ENCODE results near the gene FOLR2.

Gene FOLR2

DNA sequence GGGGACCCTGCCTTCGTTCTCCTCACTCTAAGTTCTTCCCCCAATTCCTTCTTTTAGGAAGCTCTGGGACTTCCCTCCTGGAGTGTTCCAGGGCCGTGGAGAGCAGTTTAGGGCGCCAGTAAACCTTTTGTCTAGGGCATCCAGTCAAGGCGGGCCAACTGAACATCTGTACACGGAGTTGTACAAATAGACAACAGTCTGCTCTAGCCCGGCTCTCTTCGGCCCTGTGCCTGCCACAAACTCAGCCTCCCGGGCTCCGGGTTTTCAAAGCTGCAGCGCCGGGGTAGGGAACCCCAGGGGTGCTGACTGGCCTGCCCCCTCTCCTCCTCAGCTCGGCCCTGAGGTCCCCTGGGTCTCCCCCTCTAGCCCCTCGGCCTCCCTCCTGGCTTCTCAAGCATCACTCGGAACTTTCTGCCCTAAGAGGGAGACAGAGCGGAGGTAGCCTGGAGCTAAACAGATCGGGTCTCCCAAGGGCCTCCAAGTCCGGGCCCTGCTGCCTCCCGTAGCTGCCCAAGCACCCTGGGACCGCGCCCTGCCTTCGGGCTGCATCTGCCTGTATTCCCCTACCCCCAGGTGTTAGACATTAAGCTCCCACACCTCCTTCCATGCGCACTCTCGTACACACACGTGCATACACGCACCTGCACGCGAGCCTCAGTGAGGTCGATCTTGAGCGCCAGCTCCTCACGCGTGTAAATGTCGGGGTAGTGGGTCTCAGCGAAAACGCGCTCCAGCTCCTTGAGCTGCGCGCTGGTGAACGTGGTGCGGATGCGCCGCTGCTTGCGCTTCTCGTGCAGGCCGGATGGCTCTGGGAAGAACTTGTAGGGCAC, 24.1 kb downstream of the FOLR2 start:
- no peak for FAIRE-seq
- TF ChIP-seq, protein P1, sequence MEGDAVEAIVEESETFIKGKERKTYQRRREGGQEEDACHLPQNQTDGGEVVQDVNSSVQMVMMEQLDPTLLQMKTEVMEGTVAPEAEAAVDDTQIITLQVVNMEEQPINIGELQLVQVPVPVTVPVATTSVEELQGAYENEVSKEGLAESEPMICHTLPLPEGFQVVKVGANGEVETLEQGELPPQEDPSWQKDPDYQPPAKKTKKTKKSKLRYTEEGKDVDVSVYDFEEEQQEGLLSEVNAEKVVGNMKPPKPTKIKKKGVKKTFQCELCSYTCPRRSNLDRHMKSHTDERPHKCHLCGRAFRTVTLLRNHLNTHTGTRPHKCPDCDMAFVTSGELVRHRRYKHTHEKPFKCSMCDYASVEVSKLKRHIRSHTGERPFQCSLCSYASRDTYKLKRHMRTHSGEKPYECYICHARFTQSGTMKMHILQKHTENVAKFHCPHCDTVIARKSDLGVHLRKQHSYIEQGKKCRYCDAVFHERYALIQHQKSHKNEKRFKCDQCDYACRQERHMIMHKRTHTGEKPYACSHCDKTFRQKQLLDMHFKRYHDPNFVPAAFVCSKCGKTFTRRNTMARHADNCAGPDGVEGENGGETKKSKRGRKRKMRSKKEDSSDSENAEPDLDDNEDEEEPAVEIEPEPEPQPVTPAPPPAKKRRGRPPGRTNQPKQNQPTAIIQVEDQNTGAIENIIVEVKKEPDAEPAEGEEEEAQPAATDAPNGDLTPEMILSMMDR (IDR thresholded peaks at IDR 0.05; ENCODE audit: insufficient read depth, missing control alignments) = no peak
- no peak for DNase-seq (ENCODE audit: insufficient read length, low spot score)

DNA sequence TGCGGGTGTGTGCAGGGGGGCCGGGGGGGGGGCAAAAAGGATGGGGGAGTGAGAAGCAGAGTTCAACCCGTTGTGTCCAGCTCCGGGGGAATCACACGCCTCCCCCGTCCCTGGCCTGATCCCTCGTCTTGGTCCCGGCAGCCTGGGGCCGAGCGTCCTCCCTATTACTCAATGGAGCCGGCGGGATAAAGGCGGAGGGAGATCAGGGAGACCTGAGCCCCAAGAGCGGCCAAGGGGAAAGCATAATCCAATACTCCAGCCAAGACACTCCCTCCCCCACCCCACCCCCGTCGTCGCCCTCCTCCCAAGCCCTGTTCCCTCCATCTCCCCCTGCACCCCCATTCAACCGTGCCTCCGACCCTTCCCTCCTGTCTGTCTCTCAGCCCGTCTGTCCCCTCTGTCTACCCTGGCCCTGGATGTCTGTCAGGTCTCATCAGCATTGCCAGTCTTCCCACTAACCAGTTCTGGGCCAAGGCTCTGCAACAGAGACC, 24.7 kb downstream of the FOLR2 start:
- FAIRE-seq (no peak), DNase-seq (ENCODE audit: insufficient read length, low spot score) (no peak)
- TF ChIP-seq, protein P1 (IDR thresholded peaks at IDR 0.05; ENCODE audit: insufficient read depth, missing control alignments) = no peak

DNA sequence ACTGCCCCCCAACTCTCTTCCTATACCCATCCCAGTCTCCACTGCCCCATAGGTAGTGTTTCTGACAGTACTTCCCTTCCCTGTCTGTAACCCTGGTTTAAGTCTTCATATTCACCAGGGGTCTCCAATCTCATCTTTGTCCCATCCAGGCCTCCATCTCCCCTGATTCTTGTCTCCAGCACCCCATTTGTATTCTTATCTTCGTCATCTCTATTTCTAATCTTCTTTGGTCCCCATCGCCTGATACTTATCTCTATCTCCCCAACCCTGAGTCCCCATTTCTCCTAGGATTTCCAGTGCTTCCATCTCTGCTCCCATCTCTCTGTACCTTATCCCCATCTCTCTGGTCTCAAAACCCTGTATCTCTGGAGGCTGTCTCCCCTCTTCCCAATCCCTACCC, 25.5 kb downstream of the FOLR2 start:
- DNase-seq (ENCODE audit: insufficient read length, low spot score) = no peak
- TF ChIP-seq, protein P1 (IDR thresholded peaks at IDR 0.05; ENCODE audit: insufficient read depth, missing control alignments) = no peak
- FAIRE-seq = no peak

DNA sequence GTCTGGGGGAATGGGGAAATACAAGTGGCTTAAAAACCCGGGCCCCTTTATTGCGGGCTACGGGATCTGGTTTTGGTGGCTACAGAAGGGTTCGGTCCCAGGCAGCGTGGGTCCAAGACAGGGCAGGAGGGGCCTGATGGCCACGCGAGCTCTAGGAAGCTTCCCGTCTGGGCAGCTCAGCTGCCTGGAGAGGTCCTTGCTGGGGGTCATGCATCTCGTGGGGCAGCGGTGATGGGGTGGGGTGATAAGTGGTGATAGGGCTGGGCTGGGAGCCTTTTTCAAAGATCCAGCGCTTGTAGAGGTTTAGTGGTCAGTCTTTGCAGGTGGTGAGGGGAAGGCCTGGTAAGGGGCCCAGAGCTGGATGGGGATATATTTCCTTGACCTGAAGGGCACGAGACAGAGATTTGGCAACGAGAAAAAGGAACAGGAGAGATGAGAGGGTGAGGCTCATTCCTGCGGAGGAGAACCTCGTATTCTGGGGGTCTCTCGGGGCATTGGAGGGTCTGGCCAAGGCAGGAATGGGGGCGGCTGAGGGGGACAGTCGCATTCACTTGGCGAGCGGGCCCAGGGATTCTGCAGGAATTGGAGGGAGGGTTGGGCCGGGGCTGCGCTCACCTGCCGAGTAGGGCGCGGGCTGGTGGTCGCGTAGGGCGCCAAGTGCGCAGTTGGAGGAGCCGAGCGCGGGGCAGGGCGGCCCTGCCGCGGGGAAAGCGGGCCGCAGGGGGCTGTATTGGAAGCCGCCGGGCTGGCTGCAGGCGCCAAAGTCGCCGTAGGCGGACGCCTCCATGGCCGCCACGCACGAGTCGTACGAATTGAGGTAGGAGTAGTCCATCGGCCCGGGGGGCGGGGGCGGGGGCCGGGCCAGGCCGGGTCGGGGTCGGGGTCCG, 26.8 kb downstream of the FOLR2 start:
- TF ChIP-seq, protein P1 (IDR thresholded peaks at IDR 0.05; ENCODE audit: insufficient read depth, missing control alignments) = no peak
- no peak for FAIRE-seq
- no peak for DNase-seq (ENCODE audit: insufficient read length, low spot score)

DNA sequence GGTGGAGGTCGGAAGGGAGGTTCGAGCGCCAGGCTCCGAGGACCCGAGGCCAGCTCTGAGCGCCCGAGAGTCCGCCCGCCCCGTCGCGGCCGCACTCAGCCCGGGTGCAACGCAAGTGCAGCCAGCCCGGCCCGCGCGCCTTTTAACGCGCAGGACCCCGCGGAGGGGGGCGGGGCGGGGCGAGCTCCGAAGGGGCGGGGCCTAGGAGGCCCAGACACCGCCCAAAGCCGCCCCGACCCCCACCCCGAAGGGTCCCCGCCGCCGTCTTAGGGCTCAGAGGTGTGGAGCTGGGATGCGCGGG, 27.4 kb downstream of the FOLR2 start, which contains the start of gene PHOX2A:
Gene PHOX2A (minus strand): TSS at position 117 of the 301 bp plus-strand sequence. CDS start 172 bp downstream, outside the sequence.
- TF ChIP-seq, protein P1 (IDR thresholded peaks at IDR 0.05; ENCODE audit: insufficient read depth, missing control alignments) = no peak
- no peak for DNase-seq (ENCODE audit: insufficient read length, low spot score)
- no peak for FAIRE-seq

DNA sequence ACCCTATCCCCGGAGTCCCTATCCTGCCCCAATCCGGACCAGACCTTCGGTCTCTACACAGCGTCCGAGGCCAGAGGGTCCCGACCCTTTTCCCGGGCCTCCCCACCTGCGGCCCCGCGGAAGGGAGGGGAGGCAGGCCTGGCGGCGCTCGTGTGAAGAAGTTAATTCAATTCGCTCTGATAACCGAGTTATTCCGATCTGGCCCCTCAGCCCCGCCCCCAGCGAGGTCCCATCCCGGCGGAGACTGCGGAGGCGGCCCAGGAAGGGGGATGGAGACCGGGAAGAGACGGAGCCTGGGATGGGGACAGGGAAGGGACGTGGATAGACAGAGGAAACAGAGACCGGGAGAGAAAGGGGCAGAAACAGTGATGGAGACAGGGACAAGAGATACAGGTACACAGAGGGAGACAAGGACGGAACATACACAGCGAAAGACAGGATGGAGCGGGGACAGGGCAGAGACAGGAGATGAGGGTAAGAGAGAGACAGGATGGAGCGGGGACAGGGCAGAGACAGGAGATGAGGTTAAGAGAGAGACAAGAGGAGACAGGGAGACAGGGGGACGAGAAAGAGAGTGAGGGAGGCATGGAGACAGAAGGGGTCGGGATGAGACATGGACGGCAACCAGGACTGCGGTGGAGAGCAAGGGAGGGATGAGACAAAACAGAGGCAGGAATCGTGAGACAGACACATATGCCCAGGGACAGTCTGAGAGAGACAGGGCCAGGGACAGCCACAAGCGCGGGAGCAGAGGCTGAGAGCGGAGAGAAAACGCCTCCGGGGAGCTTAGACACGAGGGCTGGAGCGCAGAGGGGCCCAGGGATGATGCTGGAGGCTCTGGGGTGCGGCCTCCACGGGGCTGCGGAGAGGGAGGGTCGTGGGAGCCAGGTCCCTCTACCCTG, 28.0 kb downstream of the FOLR2 start:
- FAIRE-seq = no peak
- TF ChIP-seq, protein P1 (IDR thresholded peaks at IDR 0.05; ENCODE audit: insufficient read depth, missing control alignments) = no peak
- no peak for DNase-seq (ENCODE audit: insufficient read length, low spot score)

Measured in D721Med (cell line).